HepG2 (cell line): ENCODE data around the gene DAAM2. TPM values are rescaled to one million over a fixed set of nuclear protein-coding genes. Genes with fewer than 3 reads are reported as not detected.

Experiments
- ATF6 ChIP-seq: sonication (generic); formaldehyde crosslinking; conservative IDR thresholded peaks from 2 replicates; pipeline ENCODE4 v1.4.0; 2020; ENCODE audit warnings: missing genetic modification reagents
- CBFB ChIP-seq: sonication (generic); formaldehyde crosslinking; IDR thresholded peaks from 2 replicates; pipeline ENCODE4 v1.4.0; 2020; ENCODE audit warnings: missing genetic modification reagents
- CREBL2 ChIP-seq: sonication (generic); formaldehyde crosslinking; IDR thresholded peaks from 2 replicates; pipeline ENCODE4 v1.8.1; 2023; ENCODE audit warnings: missing genetic modification reagents, mild to moderate bottlenecking, borderline replicate concordance
- E2F1 ChIP-seq: sonication (generic); formaldehyde crosslinking; IDR thresholded peaks from 2 replicates; pipeline ENCODE4 v1.5.0; 2020; ENCODE audit warnings: missing genetic modification reagents
- HMG20A ChIP-seq: IDR thresholded peaks from 2 replicates; pipeline ENCODE4 v1.6.1; 2016; ENCODE audit warnings: borderline replicate concordance
- HNRNPUL1 ChIP-seq: fragments of 200-400 bp; formaldehyde crosslinking; IDR thresholded peaks from 2 replicates; pipeline ENCODE4 v1.6.1; 2017; ENCODE audit warnings: low read depth, mild to moderate bottlenecking, low read length, moderate library complexity
- KAT8 ChIP-seq: IDR thresholded peaks from 2 replicates; pipeline ENCODE4 v1.6.1; 2016; ENCODE audit warnings: missing genetic modification reagents, missing compliant biosample characterization
- PPARG ChIP-seq: conservative IDR thresholded peaks from 2 replicates; pipeline ENCODE4 v1.6.1; 2016; ENCODE audit warnings: missing biosample characterization, missing genetic modification reagents
- SALL1 ChIP-seq: sonication (generic); formaldehyde crosslinking; IDR thresholded peaks from 2 replicates; pipeline ENCODE4 v1.8.0; 2022; ENCODE audit warnings: mild to moderate bottlenecking, missing genetic modification reagents
- SPEN ChIP-seq: sonication (generic); formaldehyde crosslinking; IDR thresholded peaks from 2 replicates; pipeline ENCODE4 v1.5.1; 2020; ENCODE audit warnings: low read depth, mild to moderate bottlenecking, missing genetic modification reagents
- TRAFD1 ChIP-seq: sonication (generic); formaldehyde crosslinking; IDR thresholded peaks from 2 replicates; pipeline ENCODE4 v1.5.1; 2020; ENCODE audit warnings: missing genetic modification reagents, mild to moderate bottlenecking, borderline replicate concordance
- ZBTB7B ChIP-seq: sonication (generic); formaldehyde crosslinking; IDR thresholded peaks from 2 replicates; pipeline ENCODE4 v1.4.0; 2020; ENCODE audit warnings: missing genetic modification reagents
- ZMYM2 ChIP-seq: sonication (generic); formaldehyde crosslinking; IDR thresholded peaks from 2 replicates; pipeline ENCODE4 v1.8.0; 2022; ENCODE audit warnings: mild to moderate bottlenecking, missing genetic modification reagents
- ZNF274 ChIP-seq: sonication (generic); formaldehyde crosslinking; IDR thresholded peaks from 2 replicates; pipeline ENCODE4 v1.5.1; 2020; ENCODE audit warnings: mild to moderate bottlenecking, missing genetic modification reagents
- ZNF563 ChIP-seq: sonication (generic); formaldehyde crosslinking; IDR thresholded peaks from 2 replicates; pipeline ENCODE4 v1.8.0; 2022; ENCODE audit warnings: mild to moderate bottlenecking, moderate library complexity, missing genetic modification reagents
- ZNF570 ChIP-seq: sonication (generic); formaldehyde crosslinking; IDR thresholded peaks from 2 replicates; pipeline ENCODE4 v1.4.0; 2020; ENCODE audit warnings: mild to moderate bottlenecking, missing genetic modification reagents, borderline replicate concordance
- ZNF768 ChIP-seq: sonication (generic); formaldehyde crosslinking; IDR thresholded peaks from 2 replicates; pipeline ENCODE4 v1.4.0; 2020; ENCODE audit warnings: missing genetic modification reagents
- ZUFSP ChIP-seq: sonication (generic); formaldehyde crosslinking; IDR thresholded peaks from 2 replicates; pipeline ENCODE4 v1.9.0; 2021; ENCODE audit warnings: missing genetic modification reagents, mild to moderate bottlenecking, borderline replicate concordance
- polyA plus RNA-seq, 8 experiments: library from polyadenylated mRNA; depleted of rRNA in 3 of 8; stranded (reverse) in 7 of 8; unstranded in 1 of 8; fragments of >200 nt; fragmentation: Illumina TruSeq in 4 of 8; extraction: Trizol in 4 of 8; gene quantifications; 2 replicates each; pipeline versions ENCODE4 v1.2.1 to v1.2.3, GENCODE V29; 2011 to 2016; ENCODE audit warnings: low read depth in 4 of 8, missing spikeins in 1 of 8, mixed read lengths in 1 of 8; ENCODE audit not compliant: insufficient read depth in 1 of 8
- total RNA-seq, 5 experiments: library from RNA; depleted of rRNA; stranded (reverse); fragments of >200 nt; fragmentation: Illumina TruSeq; extraction: Trizol; gene quantifications; 2 replicates each; pipeline ENCODE4 v1.2.3, GENCODE V29; 2016; ENCODE audit warnings: low read depth in 1 of 5
- TF ChIP-seq, protein P1 (sequence below): sonication (generic); formaldehyde crosslinking; conservative IDR thresholded peaks from 2 replicates; pipeline ENCODE4 v1.4.0; 2020; ENCODE audit warnings: missing genetic modification reagents

DAAM2 gene
- total and polyA plus RNA-seq, 2 of the 13 experiments (the other 11 are each of a cell fraction or from before 2014, with no cell fraction given): 0.01 TPM; not detected in 1

- TF ChIP-seq ZNF768 (CRISPR knock-in tag) (peak; percentile 66; the same call in 1 of the 2 replicates), ZNF563 (CRISPR knock-in tag) (peak; percentile 72; the same call in 1 of the 2 replicates), KAT8 (CRISPR knock-in tag) (0 out of 2 replicates have a peak, but pooled peaks have one; percentile 50), CBFB (no peak), SPEN (CRISPR knock-in tag) (peak; percentile 59; the same call in 1 of the 2 replicates), HNRNPUL1 (no peak), PPARG (CRISPR knock-in tag) (0 out of 2 replicates have a peak, but pooled peaks have one; percentile 18), ZNF570 (CRISPR knock-in tag) (no peak), ATF6 (CRISPR knock-in tag) (no peak), SALL1 (CRISPR knock-in tag) (peak; percentile 91), ZBTB7B (CRISPR knock-in tag) (0 out of 2 replicates have a peak, but pooled peaks have one; percentile 36), CREBL2 (CRISPR knock-in tag) (no peak), ZUFSP (CRISPR knock-in tag) (no peak), ZMYM2 (peak; percentile 63), E2F1 (CRISPR knock-in tag) (no peak), ZNF274 (CRISPR knock-in tag) (no peak), HMG20A (CRISPR knock-in tag) (peak; percentile 68; the same call in 1 of the 2 replicates), TRAFD1 (CRISPR knock-in tag) (no peak)
- TF ChIP-seq, protein P1, sequence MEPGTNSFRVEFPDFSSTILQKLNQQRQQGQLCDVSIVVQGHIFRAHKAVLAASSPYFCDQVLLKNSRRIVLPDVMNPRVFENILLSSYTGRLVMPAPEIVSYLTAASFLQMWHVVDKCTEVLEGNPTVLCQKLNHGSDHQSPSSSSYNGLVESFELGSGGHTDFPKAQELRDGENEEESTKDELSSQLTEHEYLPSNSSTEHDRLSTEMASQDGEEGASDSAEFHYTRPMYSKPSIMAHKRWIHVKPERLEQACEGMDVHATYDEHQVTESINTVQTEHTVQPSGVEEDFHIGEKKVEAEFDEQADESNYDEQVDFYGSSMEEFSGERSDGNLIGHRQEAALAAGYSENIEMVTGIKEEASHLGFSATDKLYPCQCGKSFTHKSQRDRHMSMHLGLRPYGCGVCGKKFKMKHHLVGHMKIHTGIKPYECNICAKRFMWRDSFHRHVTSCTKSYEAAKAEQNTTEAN (CRISPR knock-in tag): 0 out of 2 replicates have a peak, but pooled peaks have one; percentile 22
Observed at GRCh38 chr6:39887692-39888450, 95.7 kb downstream of the DAAM2 start (continued).
